ENCODE data around the gene MYO5C. TPM values are rescaled to one million over a fixed set of nuclear protein-coding genes. Genes with fewer than 3 reads are reported as not detected.
A peak's percentile ranks its signal among the peaks of the same experiment; 100 is the strongest.

MYO5C gene
- total RNA-seq, 1 donor, result not detected

DNA sequence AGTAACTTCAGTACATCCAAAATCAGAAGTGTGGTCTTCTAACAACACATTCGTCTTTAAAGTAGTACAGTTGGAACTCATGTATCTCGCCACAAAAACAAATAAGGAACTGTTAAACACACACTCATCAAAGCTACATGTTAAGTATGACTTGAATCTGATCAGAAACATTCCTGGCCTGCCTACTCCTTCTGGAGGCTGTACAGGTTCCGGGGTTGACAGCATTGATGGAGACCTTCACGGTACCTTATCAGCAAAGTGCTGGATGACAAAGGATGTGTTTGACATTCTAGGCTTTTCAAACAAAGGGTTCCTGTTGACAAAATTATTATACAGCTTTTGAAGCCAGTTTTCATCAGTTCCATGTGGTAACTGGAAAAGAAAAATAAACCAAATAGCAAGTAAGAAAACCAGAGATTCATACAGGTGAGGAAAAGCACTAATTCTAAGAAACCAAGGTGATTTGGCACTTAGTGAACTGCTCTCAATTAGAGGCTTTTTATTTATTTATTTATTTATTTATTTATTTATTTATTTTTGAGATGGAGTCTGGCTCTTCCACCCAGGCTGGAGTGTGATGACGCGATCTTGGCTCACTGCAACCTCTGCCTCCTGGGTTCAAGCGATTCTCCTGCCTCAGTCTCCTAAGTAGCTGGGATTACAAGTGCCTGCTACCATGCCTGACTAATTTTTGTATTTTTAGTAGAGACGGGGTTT, 44.3 kb downstream of the MYO5C start:
- no peak for DNase-seq (ENCODE audit: low read depth)
- TF ChIP-seq, protein P1, sequence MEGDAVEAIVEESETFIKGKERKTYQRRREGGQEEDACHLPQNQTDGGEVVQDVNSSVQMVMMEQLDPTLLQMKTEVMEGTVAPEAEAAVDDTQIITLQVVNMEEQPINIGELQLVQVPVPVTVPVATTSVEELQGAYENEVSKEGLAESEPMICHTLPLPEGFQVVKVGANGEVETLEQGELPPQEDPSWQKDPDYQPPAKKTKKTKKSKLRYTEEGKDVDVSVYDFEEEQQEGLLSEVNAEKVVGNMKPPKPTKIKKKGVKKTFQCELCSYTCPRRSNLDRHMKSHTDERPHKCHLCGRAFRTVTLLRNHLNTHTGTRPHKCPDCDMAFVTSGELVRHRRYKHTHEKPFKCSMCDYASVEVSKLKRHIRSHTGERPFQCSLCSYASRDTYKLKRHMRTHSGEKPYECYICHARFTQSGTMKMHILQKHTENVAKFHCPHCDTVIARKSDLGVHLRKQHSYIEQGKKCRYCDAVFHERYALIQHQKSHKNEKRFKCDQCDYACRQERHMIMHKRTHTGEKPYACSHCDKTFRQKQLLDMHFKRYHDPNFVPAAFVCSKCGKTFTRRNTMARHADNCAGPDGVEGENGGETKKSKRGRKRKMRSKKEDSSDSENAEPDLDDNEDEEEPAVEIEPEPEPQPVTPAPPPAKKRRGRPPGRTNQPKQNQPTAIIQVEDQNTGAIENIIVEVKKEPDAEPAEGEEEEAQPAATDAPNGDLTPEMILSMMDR (IDR thresholded peaks at IDR 0.05; ENCODE audit: insufficient read depth, low read depth, low read length), result no peak
- H3K4me3 ChIP-seq (ENCODE audit: low read depth, low read length), result no peak overlapping the region

- TF ChIP-seq, protein P1 (IDR thresholded peaks at IDR 0.05; ENCODE audit: insufficient read depth, low read depth, low read length), result no peak
- H3K4me3 ChIP-seq (ENCODE audit: low read depth, low read length), result no peak overlapping the region
- DNase-seq (ENCODE audit: low read depth), result no peak
These were observed 48.1 kb downstream of the MYO5C start for GRCh38 chr15:52247461-52247860.

DNA sequence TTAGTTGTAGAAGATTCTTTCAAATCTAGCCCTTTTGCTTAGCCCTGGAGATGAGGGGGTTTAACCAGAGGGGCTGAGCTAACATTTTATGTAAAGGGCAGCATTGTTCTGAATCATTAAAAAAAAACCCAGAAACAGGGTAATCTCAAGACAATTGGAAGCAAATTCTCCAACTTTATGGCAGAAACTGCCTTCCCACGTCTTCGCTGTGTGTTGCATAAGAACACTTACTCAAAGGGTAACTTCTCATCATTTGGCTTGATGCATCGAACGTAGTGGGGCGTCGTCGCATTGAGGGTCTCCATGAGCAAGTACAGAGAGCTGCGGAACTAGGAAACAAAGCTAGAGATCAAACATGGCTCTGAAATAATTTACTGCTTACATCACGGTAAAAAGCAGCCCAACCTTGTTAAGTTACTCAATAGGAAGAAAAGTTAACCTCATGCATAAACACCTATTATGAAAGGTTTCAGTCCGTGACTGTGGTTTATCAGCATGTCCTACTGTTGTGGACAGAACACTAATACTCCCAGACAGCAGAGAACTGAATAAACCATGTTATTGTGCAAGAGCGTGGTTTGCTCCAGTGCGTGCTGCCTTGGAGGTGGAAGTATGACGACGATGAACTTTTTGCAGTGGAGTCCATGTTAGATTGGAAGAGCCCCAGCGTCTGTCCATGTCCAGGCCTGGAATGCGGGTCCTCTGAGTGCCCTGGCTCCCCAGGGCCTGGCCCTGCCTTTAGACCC, 48.7 kb downstream of the MYO5C start:
- no peak overlapping the region for H3K4me3 ChIP-seq (ENCODE audit: low read depth, low read length)
- TF ChIP-seq, protein P1 (IDR thresholded peaks at IDR 0.05; ENCODE audit: insufficient read depth, low read depth, low read length), result no peak
- DNase-seq (ENCODE audit: low read depth), result peak; percentile 86

DNA sequence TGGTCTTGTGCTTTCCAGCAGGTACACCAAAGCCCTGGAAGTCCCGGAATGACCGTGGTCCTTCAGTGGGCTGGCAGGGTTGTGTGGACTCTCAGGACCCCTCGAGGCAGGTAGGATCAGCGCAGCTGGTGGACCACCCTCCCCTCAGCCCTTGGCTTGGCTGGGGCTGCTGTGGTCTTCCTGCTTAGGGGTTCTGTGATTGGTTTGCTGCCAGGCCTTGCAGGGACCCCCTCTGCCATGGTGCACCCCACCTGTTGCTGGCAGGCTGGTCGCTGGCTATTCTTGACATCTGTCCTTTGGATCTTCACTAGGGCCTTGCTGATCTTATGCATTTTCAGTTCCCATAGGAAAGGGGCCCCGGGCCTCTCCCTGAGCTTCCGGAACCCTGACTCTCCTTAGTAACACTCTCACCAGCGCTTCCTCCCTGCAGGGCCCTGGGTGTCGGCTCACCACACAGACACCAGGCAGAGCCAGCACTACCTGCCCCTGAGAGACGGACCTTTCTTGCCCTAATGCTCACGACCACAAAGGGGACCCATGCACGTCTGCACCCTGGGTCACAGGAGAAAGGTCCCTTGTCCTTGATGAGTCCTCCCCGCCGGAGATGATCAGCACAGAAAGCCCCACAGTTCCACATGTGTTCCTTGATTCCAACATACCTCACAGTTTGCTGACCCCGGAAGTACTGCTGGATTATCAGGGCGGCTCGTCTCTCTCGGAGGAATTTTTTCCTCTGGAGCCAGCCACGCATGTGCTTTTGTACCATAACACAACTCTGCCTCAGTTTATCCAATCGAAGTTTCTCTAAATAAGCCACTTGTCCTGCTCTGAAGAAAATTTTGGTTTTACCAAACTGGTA, 51.7 kb downstream of the MYO5C start:
- no peak for DNase-seq (ENCODE audit: low read depth)
- H3K4me3 ChIP-seq (ENCODE audit: low read depth, low read length), result no peak overlapping the region
- TF ChIP-seq, protein P1 (IDR thresholded peaks at IDR 0.05; ENCODE audit: insufficient read depth, low read depth, low read length), result no peak

DNA sequence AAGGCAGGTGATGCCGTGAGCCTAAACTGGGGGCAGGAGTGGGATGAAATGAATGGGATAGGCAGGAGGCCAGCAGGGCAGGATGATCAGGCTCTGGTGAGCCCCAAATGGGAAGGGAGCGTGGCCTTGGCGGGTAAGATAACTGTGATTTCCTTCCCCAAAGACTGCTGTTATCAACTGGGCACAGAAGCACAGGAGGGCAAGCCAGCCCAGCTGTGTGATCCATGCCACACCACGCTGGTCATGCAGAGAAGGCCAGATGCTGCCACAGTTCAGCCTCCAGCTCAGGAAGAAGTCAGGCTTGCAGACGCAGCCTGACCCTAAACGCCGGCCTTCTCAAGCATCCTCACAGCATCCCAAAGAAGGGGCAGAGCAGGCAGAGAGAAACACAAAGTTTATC, 52.3 kb downstream of the MYO5C start:
- no peak overlapping the region for H3K4me3 ChIP-seq (ENCODE audit: low read depth, low read length)
- TF ChIP-seq, protein P1 (IDR thresholded peaks at IDR 0.05; ENCODE audit: insufficient read depth, low read depth, low read length), result no peak
- no peak for DNase-seq (ENCODE audit: low read depth)

GRCh38 chr15:52241489-52241888, 54.1 kb downstream of the MYO5C start:
- no peak for DNase-seq (ENCODE audit: low read depth)
- TF ChIP-seq, protein P1 (IDR thresholded peaks at IDR 0.05; ENCODE audit: insufficient read depth, low read depth, low read length), result no peak
- H3K4me3 ChIP-seq (ENCODE audit: low read depth, low read length), result no peak overlapping the region
